CD14-positive monocyte (primary cell): ENCODE measurements around the gene GAS6. TPM values are rescaled to one million over a fixed set of nuclear protein-coding genes. Genes with fewer than 3 reads are reported as not detected.

Experiments
- DNase-seq, 3 donors: peaks; one replicate each; pipeline ENCODE4 v3.0.0-alpha.2; 2011 to 2022
- H2AFZ ChIP-seq: 2 replicates; pipeline ENCODE4 v1.6.0; 2012; ENCODE audit warnings: mild to moderate bottlenecking, low read depth, low read length, inconsistent platforms; ENCODE audit not compliant: insufficient read depth, poor library complexity, severe bottlenecking
- H3K27ac ChIP-seq, 2 donors: 1 replicate in 1 of 2; 2 replicates in 1 of 2; pipeline ENCODE4 v1.5.1; 2012 to 2013; ENCODE audit warnings: low read length in 2 of 2, control low read depth in 1 of 2, inconsistent platforms in 1 of 2, low read depth in 1 of 2, mild to moderate bottlenecking in 1 of 2
- H3K27me3 ChIP-seq, 2 donors: one replicate each; pipeline versions ENCODE4 v1.6.0 to v1.6.1; 2011 to 2013; ENCODE audit warnings: low read length in 2 of 2; ENCODE audit not compliant: control insufficient read depth in 2 of 2, insufficient read depth in 2 of 2
- H3K36me3 ChIP-seq, 2 donors: replicated peaks in 1 of 2; 1 replicate in 1 of 2; 2 replicates in 1 of 2; pipeline versions ENCODE4 v1.5.1 to v1.6.1; 2012 to 2013; ENCODE audit warnings: low read length in 2 of 2, control low read depth in 1 of 2, inconsistent platforms in 1 of 2, mild to moderate bottlenecking in 1 of 2; ENCODE audit not compliant: insufficient read depth in 2 of 2, control insufficient read depth in 1 of 2
- H3K4me1 ChIP-seq, 2 donors: 1 replicate in 1 of 2; 2 replicates in 1 of 2; pipeline versions ENCODE4 v1.5.1 to v1.6.1; 2012 to 2013; ENCODE audit warnings: low read length in 2 of 2, control low read depth in 1 of 2, inconsistent platforms in 1 of 2, mild to moderate bottlenecking in 1 of 2, moderate library complexity in 1 of 2; ENCODE audit not compliant: insufficient read depth in 2 of 2, control insufficient read depth in 1 of 2
- H3K4me2 ChIP-seq: replicated peaks from 2 replicates; pipeline ENCODE3; 2012; ENCODE audit warnings: low read length, moderate library complexity, mild to moderate bottlenecking; ENCODE audit not compliant: poor library complexity, severe bottlenecking; ENCODE audit errors: extremely low read depth
- H3K4me3 ChIP-seq, 3 experiments: fragments of 200-600 bp in 1 of 3; sonication (generic) in 1 of 3; replicated peaks in 1 of 3; 1 replicate in 2 of 3; 2 replicates in 1 of 3; pipeline ENCODE4 v1.5.1; 2011 to 2013; ENCODE audit warnings: low read length in 3 of 3, mild to moderate bottlenecking in 3 of 3, control low read depth in 2 of 3, low read depth in 2 of 3, inconsistent platforms in 1 of 3, moderate library complexity in 1 of 3
- H3K79me2 ChIP-seq: 2 replicates; pipeline ENCODE4 v1.6.0; 2012; ENCODE audit warnings: mild to moderate bottlenecking, control low read depth, inconsistent platforms, low read length, moderate library complexity; ENCODE audit not compliant: insufficient read depth
- H3K9ac ChIP-seq: 2 replicates; pipeline ENCODE4 v1.6.0; 2017; ENCODE audit warnings: low read length, mild to moderate bottlenecking; ENCODE audit not compliant: insufficient read depth, poor library complexity, severe bottlenecking
- H3K9me3 ChIP-seq, 2 donors: replicated peaks in 1 of 2; 1 replicate in 1 of 2; 2 replicates in 1 of 2; pipeline versions ENCODE4 v1.5.1 to v1.6.1; 2012 to 2013; ENCODE audit warnings: low read length in 2 of 2, control low read depth in 1 of 2; ENCODE audit not compliant: control insufficient read depth in 1 of 2, insufficient read depth in 1 of 2
- H4K20me1 ChIP-seq: 2 replicates; pipeline ENCODE4 v1.6.0; 2012; ENCODE audit warnings: mild to moderate bottlenecking, low read length, control low read depth, moderate library complexity; ENCODE audit not compliant: insufficient read depth
- H3K27ac Mint-ChIP-seq, 7 donors: one replicate each; pipeline ENCODE4 v1.8.0; 2020; ENCODE audit warnings: mild to moderate bottlenecking in 7 of 7, mixed read lengths in 7 of 7, moderate library complexity in 6 of 7, inconsistent platforms in 2 of 7
- H3K27me3 Mint-ChIP-seq, 3 donors: one replicate each; pipeline ENCODE4 v1.8.0; 2021 to 2022; ENCODE audit warnings: low read depth in 3 of 3, mild to moderate bottlenecking in 3 of 3, mixed read lengths in 3 of 3, moderate library complexity in 3 of 3, inconsistent platforms in 1 of 3
- H3K36me3 Mint-ChIP-seq, 2 donors: one replicate each; pipeline ENCODE4 v1.8.0; 2020; ENCODE audit warnings: mixed read lengths in 2 of 2, inconsistent platforms in 1 of 2, mild to moderate bottlenecking in 1 of 2
- H3K4me1 Mint-ChIP-seq: one replicate; pipeline ENCODE4 v1.8.0; 2020; ENCODE audit warnings: mild to moderate bottlenecking, mixed read lengths
- H3K4me3 Mint-ChIP-seq, 2 donors: one replicate each; pipeline ENCODE4 v1.8.0; 2020; ENCODE audit warnings: mild to moderate bottlenecking in 2 of 2, mixed read lengths in 2 of 2, moderate library complexity in 1 of 2
- H3K9me3 Mint-ChIP-seq, 7 donors: one replicate each; pipeline ENCODE4 v1.8.0; 2020 to 2022; ENCODE audit warnings: mixed read lengths in 7 of 7, mild to moderate bottlenecking in 6 of 7, moderate library complexity in 6 of 7, inconsistent platforms in 2 of 7
- CTCF ChIP-seq: fragments of 200-600 bp; IDR thresholded peaks from one replicate; pipeline ENCODE4 v1.8.0; 2022; ENCODE audit warnings: antibody characterized with exemption, mild to moderate bottlenecking
- WGBS: methylation state at CpG from one replicate; pipeline ENCODE4 v1.1.5; 2013; ENCODE audit warnings: missing lambda C conversion rate; ENCODE audit not compliant: insufficient coverage; 5-methylcytosine and 5-hydroxymethylcytosine counted together
- intact Hi-C, 2 donors: fragments of 100-400 bp; cut with micrococcal nuclease; formaldehyde crosslinking; loops; one replicate each; pipeline versions ENCODE4 v1.15.0 to v1.15.1; 2023
- polyA plus RNA-seq, 3 donors: library from polyadenylated mRNA; depleted of rRNA in 1 of 3; unstranded in 2 of 3; stranded (reverse) in 1 of 3; fragments of 300-500 nt in 2 of 3; fragments of >200 nt in 1 of 3; fragmentation: Illumina TruSeq in 2 of 3; gene quantifications; 1 replicate in 2 of 3; 2 replicates in 1 of 3; pipeline ENCODE4 v1.2.3, GENCODE V29; 2012 to 2021

The GAS6 gene
- polyA plus RNA-seq, 3 donors = 1.8 to 7.5 (median 1.9) TPM

GRCh38 chr13:113843063-113843654, 20.7 kb downstream of the GAS6 start:
- intact Hi-C loops = no loop called here
- H3K4me3 ChIP-seq = no peak overlapping the region
- H3K79me2 ChIP-seq = no peaks in the 10 kb centered on the region
- 95% methylated on average over 23 of the region's 30 CpGs for WGBS
- peaks cover 4 to 33% of the 10 kb centered on the region in 2 donors for H3K36me3 Mint-ChIP-seq
- H3K4me3 Mint-ChIP-seq = no peak overlapping the region
- no peaks in the 10 kb centered on the region for H4K20me1 ChIP-seq
- peaks cover 0 to 30% (median 4%) of the 10 kb centered on the region in 7 donors for H3K9me3 Mint-ChIP-seq
- H3K4me1 Mint-ChIP-seq = peaks cover 2% of the 10 kb centered on the region
- no peak for DNase-seq
- H3K27me3 Mint-ChIP-seq = peaks cover 23 to 40% (median 32%) of the 10 kb centered on the region in 3 donors
- H3K36me3 ChIP-seq = no peaks in the 10 kb centered on the region
- TF ChIP-seq CTCF = no peak
- H3K4me1 ChIP-seq = no peaks in the 10 kb centered on the region
- H2AFZ ChIP-seq = no peak overlapping the region
- H3K27me3 ChIP-seq = peaks cover 0 to 20% of the 10 kb centered on the region in 2 donors
- no peak overlapping the region for H3K27ac ChIP-seq
- no peaks in the 10 kb centered on the region for H3K9me3 ChIP-seq
- H3K27ac Mint-ChIP-seq = no peak overlapping the region
- H3K9ac ChIP-seq = no peak overlapping the region
- H3K4me2 ChIP-seq = no peak overlapping the region

- Histone ChIP-seq H3K4me3 (no peak overlapping the region), H3K9me3 (no peaks in the 10 kb centered on the region), H3K9ac (no peak overlapping the region), H2AFZ (no peak overlapping the region), H3K4me1 (no peaks in the 10 kb centered on the region), H3K27ac (no peak overlapping the region), H3K79me2 (no peaks in the 10 kb centered on the region), H4K20me1 (no peaks in the 10 kb centered on the region), H3K4me2 (no peak overlapping the region), H3K36me3 (no peaks in the 10 kb centered on the region), H3K27me3 (peaks cover 0 to 20% of the 10 kb centered on the region in 2 donors)
- Mint-ChIP-seq H3K4me3 (peak overlapping the region in 1 of 2 donors; percentile 42), H3K27ac (peak overlapping the region in 1 of 7 donors; percentile 68), H3K36me3 (peaks cover 4 to 37% of the 10 kb centered on the region in 2 donors), H3K4me1 (peaks cover 5% of the 10 kb centered on the region), H3K27me3 (peaks cover 23 to 40% (median 32%) of the 10 kb centered on the region in 3 donors), H3K9me3 (peaks cover 0 to 29% (median 4%) of the 10 kb centered on the region in 7 donors)
- no peak for TF ChIP-seq CTCF
- WGBS = 93% methylated on average over 28 of the region's 29 CpGs
- DNase-seq = no peak
- intact Hi-C loops = no loop called here
These were observed 21.4 kb downstream of the GAS6 start for GRCh38 chr13:113842336-113843062.
